Kidney (tissue), 14 donors: Measurements from ENCODE around the gene ROCK2. TPM values are rescaled to one million over a fixed set of nuclear protein-coding genes. Genes with fewer than 3 reads are reported as not detected.

Experiments
- DNase-seq, 5 donors: peaks; one replicate each; pipeline ENCODE4 v3.0.0-alpha.2; 2013 to 2020
- FAIRE-seq: peaks from 2 replicates; lab custom pipeline; 2012; peaks lifted over from hg19 to GRCh38; lab: Jason Lieb, UNC
- H3K27ac ChIP-seq, 2 donors: one replicate each; pipeline ENCODE4 v1.7.0; 2013; ENCODE audit warnings: low read depth in 2 of 2, low read length in 2 of 2, inconsistent platforms in 1 of 2
- H3K27me3 ChIP-seq: one replicate; pipeline ENCODE4 v1.7.1; 2013; ENCODE audit warnings: low read length, inconsistent platforms; ENCODE audit not compliant: control insufficient read depth, insufficient read depth
- H3K36me3 ChIP-seq, 3 donors: one replicate each; pipeline versions ENCODE4 v1.7.0 to v1.7.1; 2013; ENCODE audit warnings: low read length in 3 of 3, control low read depth in 1 of 3, inconsistent platforms in 1 of 3; ENCODE audit not compliant: insufficient read depth in 3 of 3, control insufficient read depth in 2 of 3
- H3K4me1 ChIP-seq, 3 donors: one replicate each; pipeline versions ENCODE4 v1.7.0 to v1.7.1; 2013; ENCODE audit warnings: low read length in 3 of 3, inconsistent platforms in 1 of 3, low read depth in 1 of 3; ENCODE audit not compliant: control insufficient read depth in 2 of 3, insufficient read depth in 2 of 3
- H3K4me3 ChIP-seq, 3 donors: one replicate each; pipeline versions ENCODE4 v1.7.0 to v1.8.1; 2013; ENCODE audit warnings: low read length in 3 of 3, control low read depth in 1 of 3, inconsistent platforms in 1 of 3
- H3K9ac ChIP-seq, 3 donors: one replicate each; pipeline versions ENCODE4 v1.7.0 to v1.7.1; 2013; ENCODE audit warnings: low read length in 3 of 3, control low read depth in 1 of 3, inconsistent platforms in 1 of 3
- H3K9me3 ChIP-seq, 3 donors: one replicate each; pipeline versions ENCODE4 v1.7.0 to v1.7.1; 2013; ENCODE audit warnings: low read length in 3 of 3, control low read depth in 1 of 3, inconsistent platforms in 1 of 3; ENCODE audit not compliant: control insufficient read depth in 2 of 3, insufficient read depth in 1 of 3
- CTCF ChIP-seq: IDR thresholded peaks from 3 replicates; pipeline ENCODE4 v1.5.1; 2012; ENCODE audit warnings: mild to moderate bottlenecking, moderate library complexity, borderline replicate concordance; ENCODE audit not compliant: insufficient read depth; ENCODE audit errors: extremely low read depth
- intact Hi-C: fragments of 100-400 bp; cut with DNase I; formaldehyde crosslinking; loops from one replicate; pipeline ENCODE4 v1.11.1; 2022
- polyA plus RNA-seq: library from polyadenylated mRNA; stranded (reverse); fragments of 350-450 nt; fragmentation: Illumina TruSeq; extraction: RNeasy Lipid Tissue Mini Kit (QIAGEN cat#74804); gene quantifications from one replicate; pipeline ENCODE4 v1.2.3, GENCODE V29; 2014; ENCODE audit warnings: low read depth, low replicate concordance; ENCODE audit not compliant: insufficient read depth
- total RNA-seq: library from RNA; stranded (reverse); fragmentation: NEBNext Ultra II Directional; extraction: Animal tissue kit (Norgen Biotek cat#: 25700); gene quantifications from one replicate; pipeline ENCODE4 v1.2.1, GENCODE V29; 2021
- donor health status: control.
- donor health status: control.
- donor health status: control.
- donor health status: control.
- donor health status: control.
- donor health status: DM: yes; HTN: yes; CAD: no.
- donor health status: Normal renal cell carcinoma (clear cell type).

The ROCK2 gene
- total and polyA plus RNA-seq, 2 donors from 2014 or later: 6.7 to 58.3 TPM

GRCh38 chr2:11285499-11285898 is 58.9 kb downstream of the ROCK2 start:
- DNase-seq (no peak), FAIRE-seq (no peak)
- no peak overlapping the region for H3K27ac ChIP-seq
- peaks cover 7 to 18% (median 8%) of the 10 kb centered on the region in 3 donors for H3K36me3 ChIP-seq
- no peak for TF ChIP-seq CTCF
- intact Hi-C loops: no loop called here
- no peak overlapping the region for H3K9ac ChIP-seq
- no peak overlapping the region for H3K4me3 ChIP-seq
- H3K9me3 ChIP-seq: peaks cover 0 to 8% (median 3%) of the 10 kb centered on the region in 3 donors
- H3K4me1 ChIP-seq: no peaks in the 10 kb centered on the region
- H3K27me3 ChIP-seq: no peaks in the 10 kb centered on the region

GRCh38 chr2:11281186-11281585 is 63.2 kb downstream of the ROCK2 start:
- peaks cover 0 to 8% (median 3%) of the 10 kb centered on the region in 3 donors for H3K9me3 ChIP-seq
- intact Hi-C loops: no loop called here
- H3K4me3 ChIP-seq: no peak overlapping the region
- no peaks in the 10 kb centered on the region for H3K4me1 ChIP-seq
- peaks cover 8 to 18% (median 14%) of the 10 kb centered on the region in 3 donors for H3K36me3 ChIP-seq
- no peak overlapping the region for H3K27ac ChIP-seq
- FAIRE-seq (no peak), DNase-seq (no peak)
- TF ChIP-seq CTCF: no peak
- H3K9ac ChIP-seq: no peak overlapping the region
- H3K27me3 ChIP-seq: no peaks in the 10 kb centered on the region

- intact Hi-C loops: no loop called here
- FAIRE-seq: no peak
These were observed 63.7 kb downstream of the ROCK2 start for GRCh38 chr2:11280713-11281112.

More at GRCh38 chr2:11280713-11281112, 63.7 kb downstream of the ROCK2 start:
- Histone ChIP-seq H3K9ac (no peak overlapping the region), H3K36me3 (peaks cover 8 to 15% (median 14%) of the 10 kb centered on the region in 3 donors), H3K4me1 (no peaks in the 10 kb centered on the region), H3K27me3 (no peaks in the 10 kb centered on the region), H3K9me3 (peaks cover 0 to 8% (median 3%) of the 10 kb centered on the region in 3 donors), H3K4me3 (no peak overlapping the region), H3K27ac (no peak overlapping the region)
- DNase-seq: no peak
- TF ChIP-seq CTCF: no peak
